GM13977 (cell line): Measurements from ENCODE around the gene ATP10D.

Experiments used
- DNase-seq: peaks from one replicate; pipeline ENCODE4 v3.0.0; 2012; ENCODE audit warnings: low spot score
- CTCF ChIP-seq: IDR thresholded peaks from 2 replicates; pipeline ENCODE4 v1.5.1; 2012; ENCODE audit warnings: mild to moderate bottlenecking, control low read depth; ENCODE audit not compliant: insufficient read depth; ENCODE audit errors: extremely low read depth, missing control alignments
- in situ Hi-C: fragments of 300-500 bp; cut with MboI; formaldehyde crosslinking; loops from one replicate; pipeline ENCODE4 v1.12.0; 2022; ENCODE audit warnings: low sequenced_read_pairs, low pct_unique_long_range_greater_than_20kb, mixed read lengths, inconsistent platforms; ENCODE audit not compliant: unreplicated experiment

The ATP10D gene

GRCh38 chr4:47473141-47473750, 11.8 kb upstream of the ATP10D start:
- in situ Hi-C loops, result loop anchor here (25.0 kb wide), 1 partner anchor 89 kb away; no protein-coding TSS in a partner anchor
- TF ChIP-seq CTCF, result no peak
- no peak for DNase-seq

GRCh38 chr4:47474799-47475198, 10.3 kb upstream of the ATP10D start:
- no peak for DNase-seq

GRCh38 chr4:47475411-47475810, 9.7 kb upstream of the ATP10D start:
- DNase-seq, result no peak
- TF ChIP-seq CTCF, result no peak
- in situ Hi-C loops, result no loop called here

More at GRCh38 chr4:47474799-47475198, 10.3 kb upstream of the ATP10D start:
- TF ChIP-seq CTCF, result no peak
- in situ Hi-C loops, result loop anchor here (25.0 kb wide), 1 partner anchor 88 kb away; no protein-coding TSS in a partner anchor

GRCh38 chr4:47478804-47479203, 6.3 kb upstream of the ATP10D start:
- in situ Hi-C loops, result no loop called here
- no peak for DNase-seq
- TF ChIP-seq CTCF, result no peak

GRCh38 chr4:47482326-47482725, 2.7 kb upstream of the ATP10D start:
- TF ChIP-seq CTCF, result no peak
- no peak for DNase-seq
- in situ Hi-C loops, result no loop called here

GRCh38 chr4:47483745-47484144, 1.3 kb upstream of the ATP10D start:
- in situ Hi-C loops, result no loop called here
- DNase-seq, result no peak
- no peak for TF ChIP-seq CTCF
